ENCODE results near the gene P4HA2.

Gene P4HA2

DNA sequence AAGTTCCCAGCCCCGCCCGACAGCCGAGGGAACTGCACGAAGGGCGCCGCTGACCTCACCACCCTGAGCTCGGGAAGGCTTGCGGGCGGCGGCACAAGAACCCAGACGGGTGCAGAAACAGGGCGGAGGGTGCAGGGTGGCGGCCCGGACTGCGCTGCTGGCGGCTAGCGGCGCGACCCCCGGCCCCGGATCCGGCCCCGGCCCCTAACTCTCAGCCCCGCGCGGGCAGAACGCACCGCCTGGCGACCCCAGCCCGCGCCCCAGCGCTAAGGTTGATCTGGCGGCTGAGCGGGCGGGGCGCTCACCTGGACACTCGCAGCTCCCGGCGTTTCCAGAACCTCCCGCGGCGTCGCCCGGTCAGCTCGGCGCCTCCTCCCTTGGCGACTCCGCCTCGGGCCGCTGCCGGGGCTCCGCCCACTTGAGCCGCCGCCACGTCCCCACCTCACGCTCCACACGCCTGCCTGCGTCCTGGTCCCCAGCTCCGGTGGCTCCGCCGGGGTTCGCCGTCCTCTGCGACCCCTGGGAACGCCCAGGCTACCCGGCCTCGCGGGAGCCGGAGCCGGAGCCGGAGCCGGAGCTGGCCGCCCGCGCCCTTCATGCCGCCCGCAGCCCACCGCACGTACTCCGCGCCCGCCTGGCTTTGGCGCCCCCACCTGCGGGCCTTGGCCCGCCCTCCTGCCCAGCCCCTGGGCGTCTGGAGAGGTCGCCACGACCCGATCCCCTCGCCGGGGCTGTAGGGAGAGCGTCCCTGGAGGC, at the start of gene P4HA2:
P4HA2 (minus strand) TSS at position 369 of the 756 bp plus-strand sequence. CDS start 9,227 bp downstream, outside the sequence.
- peak in 1 of 2 experiments; percentile 57 for DNase-seq

DNA sequence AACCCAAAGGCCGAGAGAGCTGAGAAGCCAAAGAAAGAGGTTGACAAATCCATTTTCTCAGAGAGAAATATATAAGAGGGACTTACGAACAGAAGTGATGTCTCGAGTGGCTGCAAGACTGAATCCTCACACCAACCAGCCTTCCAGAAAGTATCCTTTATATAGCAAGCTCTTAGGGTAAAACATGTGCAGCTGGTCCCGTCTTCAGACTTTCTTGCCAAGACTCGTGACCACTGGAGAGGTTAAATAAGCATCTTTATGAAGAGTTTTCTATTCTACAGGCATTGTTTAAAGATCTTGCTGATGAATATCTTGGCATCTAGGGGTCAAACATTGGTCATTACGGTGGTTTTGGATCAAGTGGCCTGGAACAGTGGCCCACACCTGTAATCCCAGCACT, 49.6 kb upstream of the P4HA2 start:
- no peak for DNase-seq

DNA sequence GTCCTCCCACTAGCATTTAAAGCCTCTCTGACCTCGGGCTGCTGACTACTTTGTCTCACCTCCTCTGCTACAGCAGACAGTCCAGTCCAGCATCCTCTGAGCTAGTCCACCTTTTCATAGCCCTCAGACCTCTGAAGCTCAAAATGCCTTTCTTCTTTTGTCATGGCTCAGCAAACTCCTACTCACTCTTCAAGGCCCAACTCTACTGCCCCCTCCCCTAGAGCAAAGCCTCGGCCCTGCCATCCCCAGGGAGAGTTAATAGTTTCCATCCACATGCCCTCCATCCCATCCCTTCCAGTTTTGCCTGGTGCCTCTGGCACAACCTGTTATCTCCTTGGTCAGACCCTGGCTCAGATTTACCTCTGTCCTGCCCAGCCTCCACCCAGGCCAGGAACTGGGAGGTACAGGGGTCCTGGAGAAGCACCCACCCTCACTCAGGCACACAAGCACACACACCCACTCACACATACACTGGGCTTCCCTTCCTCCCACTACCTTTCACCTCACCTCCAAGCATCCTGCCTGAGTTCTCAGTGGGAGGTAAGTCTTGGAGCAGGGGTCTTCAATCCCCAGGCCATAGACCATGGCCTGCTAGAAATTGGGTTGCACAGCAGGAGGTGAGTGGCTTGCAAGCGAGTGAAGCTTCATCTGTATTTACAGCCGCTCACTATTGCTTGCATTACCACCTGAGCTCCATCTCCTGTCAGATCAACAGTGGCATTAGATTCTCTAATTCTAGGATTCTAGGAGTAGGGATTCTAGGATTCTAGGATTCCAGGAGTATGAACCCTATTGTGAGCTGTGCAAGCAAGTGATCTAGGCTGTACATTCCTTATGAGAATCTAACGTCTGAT, 47.9 kb upstream of the P4HA2 start:
- DNase-seq, result no peak

DNA sequence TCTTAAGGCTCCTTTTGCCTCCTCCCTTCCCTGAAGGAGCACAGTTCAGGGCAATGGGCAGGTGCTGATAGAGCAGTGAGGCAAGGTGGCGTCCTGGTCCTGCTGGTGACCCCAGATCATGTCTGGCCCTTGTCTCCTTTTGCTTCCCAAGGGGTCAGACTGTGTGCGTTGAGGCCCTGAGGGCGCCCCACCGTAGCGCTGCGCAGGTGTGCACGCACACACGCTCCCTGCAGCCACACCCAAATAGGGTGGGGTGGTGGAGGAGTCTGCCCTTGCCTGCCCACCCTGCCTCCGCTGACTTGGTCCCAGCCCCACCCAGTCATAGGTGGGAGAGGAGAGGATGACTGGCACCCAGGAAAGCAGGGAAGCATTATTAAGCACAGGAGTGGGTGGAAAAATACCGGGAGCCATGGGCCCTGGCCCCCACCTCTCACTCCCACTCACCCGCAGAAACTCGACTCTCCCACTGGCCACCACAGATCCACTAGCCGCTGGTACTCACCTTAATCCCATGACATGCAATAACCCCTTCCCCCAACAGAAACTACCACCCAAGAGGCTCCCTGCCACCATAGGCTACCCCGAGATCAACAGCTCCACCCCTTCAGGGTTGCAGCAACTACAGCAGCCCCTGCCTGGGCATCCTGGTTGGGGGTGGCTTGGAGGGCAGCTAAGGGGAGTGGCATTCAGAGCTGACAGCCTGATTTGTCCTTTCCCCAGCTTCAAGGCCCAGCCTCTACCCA, 46.6 kb upstream of the P4HA2 start:
- no peak for DNase-seq

DNA sequence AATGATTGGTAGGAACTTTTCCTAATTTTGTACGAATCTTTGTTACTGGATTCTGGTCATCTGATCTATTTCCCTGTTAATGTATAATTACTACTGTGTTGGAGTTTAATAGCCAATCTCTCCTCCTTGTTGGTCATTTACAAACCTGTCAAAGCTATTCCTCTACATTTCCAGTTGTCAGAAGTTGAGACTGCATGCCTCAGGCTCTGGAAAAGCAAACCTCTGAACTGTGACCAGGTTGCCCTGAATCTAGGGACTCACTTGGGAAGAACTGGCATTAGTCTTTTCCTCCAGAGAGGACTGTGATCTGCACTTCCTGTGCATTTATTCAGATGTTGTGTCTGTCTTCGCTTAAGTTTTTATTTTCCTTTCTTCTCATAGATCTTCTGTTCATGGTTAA, 46.0 kb upstream of the P4HA2 start:
- DNase-seq, result no peak

DNA sequence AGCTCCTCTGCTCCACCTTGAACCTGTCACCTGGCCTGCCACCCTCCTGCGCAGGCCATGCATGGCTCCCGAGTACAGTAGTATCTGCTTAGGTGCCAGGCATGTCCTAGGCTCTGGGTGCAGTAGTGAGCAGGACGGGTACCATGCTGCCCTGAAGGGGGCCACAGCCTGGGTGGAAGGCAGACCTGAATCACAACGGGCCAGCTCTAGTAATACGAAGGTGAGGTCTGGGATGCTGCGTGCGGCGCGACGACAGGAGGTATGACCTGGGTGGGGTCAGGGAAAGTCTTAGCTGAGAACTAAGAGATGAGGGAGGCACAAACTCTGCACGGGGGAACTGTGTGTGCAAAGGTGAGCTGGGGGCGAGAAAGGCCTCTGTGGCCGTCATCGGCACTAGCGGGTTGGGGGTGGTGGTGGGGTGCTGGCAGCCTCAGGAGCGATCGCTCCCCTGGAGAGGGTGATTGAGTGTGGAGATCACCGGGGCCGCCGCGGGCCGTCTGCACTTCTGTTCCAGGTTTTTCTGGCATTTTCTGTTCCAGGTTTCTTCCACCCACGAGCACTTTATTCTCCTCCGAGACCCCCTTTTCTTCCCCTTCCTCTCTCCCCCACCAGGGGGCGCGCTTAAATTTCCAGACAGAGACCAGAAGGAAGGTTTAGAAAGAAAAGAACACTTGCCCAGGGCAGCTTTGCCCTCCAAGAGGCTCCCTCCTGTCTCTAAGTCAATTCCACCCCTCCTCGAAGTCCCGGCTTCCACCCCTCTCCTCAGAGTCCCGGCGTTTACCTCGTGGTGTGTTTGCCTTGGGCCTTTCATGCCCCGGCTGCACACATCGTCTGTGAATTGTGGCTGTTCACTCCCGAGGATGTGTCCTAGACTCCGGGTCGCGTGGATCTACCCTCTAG, 44.9 kb upstream of the P4HA2 start:
- peak; percentile 44 to 47 for DNase-seq

DNA sequence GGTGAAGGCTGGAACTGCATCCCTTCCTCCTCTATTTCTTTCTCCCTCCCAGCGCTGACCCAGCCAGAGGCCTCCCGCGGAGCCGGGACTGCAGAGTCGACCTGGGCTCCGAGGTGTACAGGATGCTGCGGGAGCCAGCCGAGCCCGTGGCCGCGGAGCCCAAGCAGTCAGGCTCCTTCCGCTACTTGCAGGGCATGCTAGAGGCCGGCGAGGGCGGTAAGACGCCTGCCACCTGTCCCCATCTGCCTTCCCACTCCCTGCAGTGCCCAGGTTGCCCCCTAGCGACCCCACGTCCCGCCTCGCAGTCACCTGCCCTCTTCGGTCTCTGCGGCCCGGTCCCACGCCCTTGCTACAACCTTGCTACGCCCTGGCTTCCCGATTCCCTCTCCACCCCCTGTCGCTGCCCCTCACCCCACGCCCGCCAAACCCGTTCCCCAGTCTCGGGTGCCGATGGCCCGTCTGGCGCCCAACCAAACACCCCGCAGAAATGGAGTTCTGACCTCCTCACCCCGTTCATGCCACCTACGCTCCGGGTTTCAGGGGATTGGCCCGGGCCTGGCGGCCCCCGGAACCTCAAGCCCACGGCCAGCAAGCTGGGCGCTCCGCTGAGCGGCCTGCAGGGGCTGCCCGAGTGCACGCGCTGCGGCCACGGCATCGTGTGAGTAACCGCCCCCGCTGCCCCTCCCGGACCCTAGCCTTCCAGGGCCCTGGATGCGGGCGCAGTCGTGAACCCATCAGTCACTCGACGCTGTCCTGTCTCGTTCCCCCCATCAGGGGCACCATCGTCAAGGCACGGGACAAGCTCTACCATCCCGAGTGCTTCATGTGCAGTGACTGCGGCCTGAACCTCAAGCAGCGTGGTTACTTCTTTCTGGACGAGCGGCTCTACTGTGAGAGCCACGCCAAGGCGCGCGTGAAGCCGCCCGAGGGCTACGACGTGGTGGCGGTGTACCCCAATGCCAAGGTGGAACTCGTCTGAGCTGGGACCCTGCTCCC, 43.9 kb upstream of the P4HA2 start:
- peak in 1 of 2 experiments; percentile 21 for DNase-seq

DNA sequence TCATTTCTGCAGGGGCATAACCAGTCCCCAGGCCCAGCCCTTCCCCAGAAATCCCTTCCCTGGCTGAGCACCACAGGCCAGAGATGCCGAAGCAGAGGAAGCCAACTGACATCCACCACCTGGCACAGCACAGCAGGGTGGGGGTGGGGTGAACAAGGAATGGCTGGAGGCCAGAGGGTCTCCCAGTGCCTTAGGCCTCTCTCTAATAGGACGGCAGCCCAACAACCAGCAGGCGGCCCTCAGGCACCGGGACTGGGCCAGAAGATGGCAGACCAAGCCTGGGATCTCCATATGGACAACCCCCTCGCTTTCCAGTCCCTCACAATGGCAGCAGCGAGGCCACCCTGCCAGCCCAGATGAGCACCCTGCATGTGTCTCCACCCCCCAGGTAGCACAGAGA, 43.1 kb upstream of the P4HA2 start:
- DNase-seq, result peak in 1 of 2 experiments; percentile 49

DNA sequence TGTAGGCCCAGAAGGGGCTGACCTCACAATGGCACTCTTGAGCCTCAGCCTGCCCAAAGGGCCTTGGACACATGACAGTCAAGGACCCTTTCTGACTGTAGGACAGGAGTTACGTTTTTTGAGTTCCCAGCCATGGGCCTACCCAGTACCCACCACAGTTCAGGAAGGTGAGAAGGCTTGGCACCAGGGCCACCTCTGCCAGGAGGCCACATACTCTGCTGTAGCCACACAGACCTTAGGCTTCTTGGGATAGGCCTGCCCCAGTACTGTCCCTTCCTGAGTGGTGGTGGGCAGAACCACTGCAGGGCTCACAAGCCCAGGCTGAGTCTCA, 42.6 kb upstream of the P4HA2 start:
- DNase-seq, result no peak

DNA sequence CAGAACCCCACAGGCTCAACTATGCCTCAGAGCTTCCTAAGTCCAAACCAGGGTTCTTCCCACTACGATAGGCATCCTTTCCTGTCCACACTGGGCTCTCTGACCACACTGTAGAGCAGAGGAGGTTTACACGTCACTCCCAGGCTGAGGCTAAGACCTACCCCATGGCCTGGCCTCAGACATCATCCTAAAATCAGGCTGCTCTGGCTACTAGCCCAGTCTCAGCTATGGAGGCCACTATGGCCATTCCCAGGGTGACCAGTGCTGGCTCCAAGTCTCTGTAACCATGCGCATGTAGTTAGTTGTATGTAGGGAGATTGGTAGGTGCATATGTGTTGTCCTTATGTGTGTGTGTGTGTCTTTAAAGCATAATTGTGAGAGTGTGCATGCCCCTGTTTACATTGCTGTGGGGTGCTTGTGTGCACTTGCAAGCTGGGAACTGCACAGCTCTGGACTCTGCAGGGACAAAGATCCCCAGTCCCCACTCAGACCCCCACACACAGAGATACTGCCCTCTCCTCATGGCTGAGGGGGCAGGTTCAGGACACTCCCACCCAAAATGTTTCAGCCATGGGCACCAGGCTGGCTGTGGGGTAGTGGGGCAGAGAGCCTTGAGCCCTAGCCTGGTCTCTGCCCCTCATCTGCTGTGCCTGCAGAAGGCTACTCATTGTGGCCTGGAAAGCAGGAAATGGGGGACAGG, 42.1 kb upstream of the P4HA2 start:
- DNase-seq, result no peak

DNA sequence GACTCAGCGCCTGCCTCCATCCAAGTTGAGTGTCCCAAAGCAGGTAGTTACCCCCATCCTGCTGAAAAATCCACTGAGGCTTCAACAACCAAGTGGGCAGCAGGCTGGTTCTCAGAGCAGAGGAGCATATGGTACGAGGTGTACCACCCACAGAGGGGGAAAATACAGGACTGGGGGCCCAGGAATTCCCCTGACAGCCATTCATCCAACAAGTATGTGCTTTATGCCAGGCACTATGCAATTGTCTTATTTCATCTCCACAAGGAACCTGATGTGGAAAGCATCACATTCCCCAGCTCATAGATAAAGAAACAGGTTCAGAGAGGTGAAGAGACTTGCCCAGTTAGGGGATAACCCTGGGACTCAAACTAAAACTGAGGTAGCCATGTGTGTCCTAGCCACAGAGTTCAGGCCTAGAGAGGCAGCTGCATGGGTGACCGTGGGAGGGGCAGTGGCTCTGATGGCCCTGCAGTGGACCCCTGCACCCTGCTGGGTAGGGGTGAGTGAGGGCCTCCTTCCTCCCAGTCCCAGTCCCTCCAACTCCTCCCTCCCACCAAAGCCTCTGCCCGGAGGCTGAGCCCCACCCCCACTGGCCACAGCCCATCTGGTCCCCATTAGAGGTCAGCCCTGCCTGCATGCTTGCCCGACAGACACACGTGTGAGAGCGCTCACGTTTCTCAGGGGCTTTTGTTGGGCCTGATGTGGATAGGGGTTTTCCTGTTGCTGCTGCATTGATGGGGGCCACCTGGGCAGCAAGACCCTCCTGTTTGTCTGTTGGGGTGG, 41.3 kb upstream of the P4HA2 start:
- DNase-seq, result peak in 1 of 2 experiments; percentile 57

DNA sequence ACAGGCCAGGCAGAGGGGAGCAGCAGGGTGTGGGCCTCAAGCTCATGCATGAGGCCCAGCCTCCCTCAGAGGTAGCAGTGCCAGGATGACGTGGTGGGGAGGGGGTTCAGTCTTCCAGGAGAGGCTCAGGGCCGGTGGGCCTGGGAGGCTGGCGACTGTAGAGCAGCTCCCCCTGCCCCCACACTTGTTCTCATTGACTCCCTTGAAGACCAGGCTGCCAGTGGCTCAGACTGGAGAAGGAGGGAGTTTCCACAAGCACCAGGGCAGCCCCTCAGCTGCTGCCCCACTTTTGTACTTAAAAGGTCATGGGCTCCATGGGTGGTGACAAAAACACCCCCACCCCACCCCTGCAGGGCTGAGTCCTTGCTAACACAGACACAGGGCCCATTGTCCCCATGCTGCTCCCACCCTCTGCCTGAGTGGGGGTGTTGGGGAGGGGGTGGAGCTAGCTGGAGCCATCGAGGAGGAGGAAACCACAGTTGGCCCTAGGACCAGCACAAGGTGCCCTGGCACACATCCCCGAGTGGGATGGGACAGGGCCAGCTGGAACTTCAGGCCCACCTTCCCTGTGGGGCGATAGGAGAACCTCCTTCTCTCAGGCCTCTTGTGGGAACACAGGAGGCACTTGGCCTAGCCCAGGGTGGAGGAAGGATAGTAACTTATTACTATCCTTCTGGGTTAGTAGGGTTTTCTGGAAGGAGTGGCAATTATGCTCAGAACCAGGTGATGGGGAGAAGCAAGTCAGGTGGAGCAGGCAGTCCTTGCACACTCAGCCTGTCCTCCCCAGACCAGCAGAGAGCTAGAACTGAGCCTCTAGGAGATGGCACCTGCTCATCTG, 40.5 kb upstream of the P4HA2 start:
- no peak for DNase-seq

DNA sequence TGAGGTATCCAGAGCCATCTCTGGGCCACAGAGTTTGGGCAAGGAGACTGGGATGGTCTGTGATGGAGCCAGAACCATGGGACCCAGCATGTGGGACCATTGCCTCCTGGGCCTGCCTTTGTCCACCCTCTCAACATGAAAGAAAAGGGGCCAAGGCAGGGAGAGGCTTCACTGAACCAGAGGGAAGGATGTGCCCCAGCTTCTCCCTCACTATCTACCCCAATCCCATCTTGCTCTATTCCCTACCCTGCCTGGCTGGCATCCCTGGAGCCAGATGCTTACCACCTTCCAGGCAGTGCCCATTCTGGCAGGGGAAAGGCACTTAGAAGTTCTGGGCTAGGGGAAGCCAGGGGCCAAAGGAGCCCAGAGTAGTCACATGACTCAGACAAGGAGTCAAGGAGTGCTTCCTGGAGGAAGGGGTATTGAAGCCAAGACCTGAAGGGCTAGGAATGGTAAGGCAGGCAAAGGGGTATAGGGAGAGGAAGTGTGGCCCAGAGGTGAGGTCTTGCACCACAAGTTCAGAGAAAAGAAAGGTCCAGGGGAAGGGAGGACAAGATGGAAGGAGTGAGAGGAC, 39.6 kb upstream of the P4HA2 start:
- no peak for DNase-seq

DNA sequence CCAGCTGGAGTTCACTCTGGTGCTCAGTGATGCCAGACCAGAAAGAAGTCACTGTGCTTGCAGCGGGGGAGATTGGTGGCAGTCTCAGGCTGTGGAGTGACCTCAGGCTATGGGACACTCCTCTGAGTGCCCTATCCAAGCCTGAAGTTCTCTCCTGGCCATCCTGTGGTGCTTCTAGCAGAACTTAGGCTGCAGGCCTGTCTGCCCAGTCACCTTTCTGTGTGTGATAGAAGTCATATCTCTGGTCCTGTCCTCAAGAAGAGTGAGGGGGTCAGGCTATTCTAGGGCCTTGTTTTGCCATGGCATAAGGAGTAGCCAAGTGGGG, 39.1 kb upstream of the P4HA2 start:
- no peak for DNase-seq

DNA sequence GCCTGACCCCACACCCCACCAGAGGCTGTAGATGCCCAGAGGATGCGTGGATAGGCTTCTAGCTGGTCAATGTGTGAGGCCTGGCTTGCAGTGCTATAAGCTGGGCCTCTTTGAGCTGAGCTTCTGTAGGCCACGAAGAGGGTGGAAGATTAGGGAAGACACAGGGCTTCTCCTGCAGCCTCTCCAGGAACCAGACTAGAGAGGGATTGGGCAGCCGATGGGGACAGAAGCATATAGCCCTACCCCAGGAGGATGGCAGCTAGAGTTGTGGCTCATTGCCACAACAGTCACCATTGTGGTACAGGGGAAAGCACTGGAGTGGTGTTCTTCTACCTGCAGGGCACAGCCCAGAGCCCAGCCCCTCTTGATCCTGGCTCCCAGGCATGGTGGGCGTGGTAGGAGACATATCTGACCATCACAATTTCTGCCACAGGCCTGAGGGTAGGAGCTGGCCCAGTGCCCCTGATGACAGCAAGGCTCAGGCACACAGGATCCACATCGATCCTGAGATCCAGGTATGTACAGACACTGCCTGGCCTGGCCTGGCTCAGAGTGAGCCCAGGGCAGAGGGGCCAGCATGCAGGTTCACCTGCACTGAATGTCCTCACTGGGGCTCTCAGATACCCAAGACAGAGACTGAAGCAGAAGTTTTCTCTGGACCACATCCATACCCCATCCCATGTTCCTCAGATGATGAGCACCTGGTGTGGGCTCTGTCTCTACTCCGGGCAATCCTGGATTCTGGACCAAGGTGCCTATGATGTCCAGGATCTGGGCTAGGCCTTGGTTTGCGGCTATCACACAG, 38.6 kb upstream of the P4HA2 start:
- no peak for DNase-seq

DNA sequence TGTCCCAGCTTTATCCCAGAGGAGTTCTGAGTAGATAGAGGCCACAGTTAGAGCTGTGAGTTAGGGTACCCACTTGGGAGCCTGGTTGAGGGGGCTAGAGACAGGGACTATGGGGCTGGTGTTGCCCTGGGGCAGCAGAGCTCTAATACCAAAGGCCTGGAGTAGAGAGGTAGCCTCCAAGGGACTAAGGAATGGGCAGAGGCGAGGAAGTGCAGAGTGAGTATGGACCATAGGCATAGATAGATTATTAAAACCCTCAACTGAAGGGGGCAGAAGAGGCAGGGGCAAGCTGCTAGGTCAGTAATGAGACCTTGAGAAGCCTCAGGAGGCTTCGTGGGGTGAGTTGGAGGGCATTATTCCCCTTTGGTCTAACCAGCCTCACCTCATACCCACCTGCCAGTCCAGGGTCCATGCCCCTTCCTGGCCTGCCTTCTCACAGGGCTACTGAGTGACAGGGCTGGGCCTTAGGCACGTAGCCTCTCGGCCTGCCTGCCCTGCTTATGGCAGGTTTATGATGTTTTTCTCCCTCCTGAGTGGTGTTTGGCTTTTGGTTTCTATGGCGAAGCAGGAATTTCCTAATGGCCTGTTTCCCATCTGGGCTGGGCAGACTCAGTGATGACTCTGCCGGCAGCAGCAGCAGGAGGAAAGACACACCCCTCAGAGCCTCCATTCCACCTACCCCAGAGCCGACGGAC, 37.8 kb upstream of the P4HA2 start:
- no peak for DNase-seq
